ENCODE data around the gene CDHR5. TPM values are rescaled to one million over a fixed set of nuclear protein-coding genes. Genes with fewer than 3 reads are reported as not detected.

Gene CDHR5
- total and polyA plus RNA-seq, 2 donors (not counting 1 experiment from before 2014, with no cell fraction given): not detected

DNA sequence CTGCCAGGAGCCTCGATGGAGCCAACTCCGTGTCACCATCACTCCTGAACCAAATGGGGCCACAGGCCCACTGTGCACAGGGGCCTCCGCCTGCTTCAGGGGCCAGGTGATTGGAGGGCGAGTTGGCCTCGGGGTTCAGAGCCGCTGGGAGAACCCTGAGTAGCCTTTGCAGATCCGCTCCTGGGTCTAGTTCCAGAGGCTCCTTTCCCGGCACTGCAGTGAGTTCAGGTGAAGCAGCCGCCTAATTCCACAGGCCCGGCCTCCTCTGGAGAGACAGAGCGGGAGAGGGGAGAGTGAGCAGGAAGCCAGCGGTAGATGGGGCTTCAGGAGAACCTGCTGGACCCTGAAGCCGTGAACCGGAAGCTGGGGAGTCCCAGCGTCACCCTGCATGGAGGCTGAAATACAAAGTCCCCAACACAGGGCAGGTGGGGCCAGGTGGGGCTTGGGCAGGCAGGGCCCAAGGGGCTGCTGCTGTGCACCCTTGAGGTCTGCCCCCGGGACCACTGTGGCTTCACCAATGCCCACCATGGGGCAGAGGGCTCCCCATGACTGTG, 34.9 kb upstream of the CDHR5 start:
- no peak overlapping the region for H3K4me2 ChIP-seq (ENCODE audit: extremely low read depth, insufficient read depth, low read length)
- H4K20me1 ChIP-seq (ENCODE audit: control insufficient read depth, extremely low read depth, insufficient read depth, low read length): no peaks in the 10 kb centered on the region
- H3K4me3 ChIP-seq (replicated peaks in 1 of 4; ENCODE audit: control extremely low read depth in 1 of 4, insufficient read depth in 1 of 4, low read depth in 3 of 4, low read length in 4 of 4): no peak overlapping the region

DNA sequence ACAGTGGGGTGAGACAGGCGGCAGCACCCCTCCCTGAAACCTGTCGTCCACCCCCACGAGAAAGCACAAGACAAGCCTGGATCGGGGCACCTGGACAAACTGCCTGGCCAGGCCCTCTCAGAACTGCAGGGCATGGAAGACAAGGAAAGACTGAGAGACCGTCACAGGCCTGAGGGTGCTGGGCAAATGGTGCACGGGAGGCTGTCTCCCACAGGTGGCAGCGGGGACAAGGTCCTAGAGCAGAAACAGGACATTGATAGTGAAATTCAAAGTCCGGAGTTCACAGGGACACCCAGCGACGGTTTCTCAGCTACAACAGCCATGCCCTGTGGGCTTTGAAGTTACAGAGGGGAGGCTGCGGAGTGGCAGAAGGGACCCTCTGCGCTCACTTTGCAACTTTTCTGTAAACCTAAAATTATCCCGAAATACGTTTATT, 33.0 kb upstream of the CDHR5 start:
- Histone ChIP-seq H3K36me3 (ENCODE audit: control insufficient read depth, insufficient read depth, low read length) (peaks cover 6% of the 10 kb centered on the region), H3K9me3 (ENCODE audit: control insufficient read depth, insufficient read depth, low read depth, low read length) (no peaks in the 10 kb centered on the region), H3K9ac (ENCODE audit: insufficient read depth, low read length) (no peak overlapping the region), H3K4me1 (ENCODE audit: control insufficient read depth, extremely low read depth, insufficient read depth, low read length) (no peaks in the 10 kb centered on the region), H3K4me3 (replicated peaks in 1 of 4; ENCODE audit: control extremely low read depth in 1 of 4, insufficient read depth in 1 of 4, low read depth in 3 of 4, low read length in 4 of 4) (no peak overlapping the region), H2AFZ (ENCODE audit: low read length) (no peak overlapping the region), H3K4me2 (ENCODE audit: extremely low read depth, insufficient read depth, low read length) (no peak overlapping the region), H3K27ac (ENCODE audit: insufficient read depth, low read length) (no peak overlapping the region), H3K27me3 (ENCODE audit: control insufficient read depth, insufficient read depth, low read length) (no peaks in the 10 kb centered on the region), H3K79me2 (ENCODE audit: control insufficient read depth, insufficient read depth, low read length) (peaks cover 3% of the 10 kb centered on the region), H4K20me1 (ENCODE audit: control insufficient read depth, extremely low read depth, insufficient read depth, low read length) (no peaks in the 10 kb centered on the region)
- TF ChIP-seq, protein P1, sequence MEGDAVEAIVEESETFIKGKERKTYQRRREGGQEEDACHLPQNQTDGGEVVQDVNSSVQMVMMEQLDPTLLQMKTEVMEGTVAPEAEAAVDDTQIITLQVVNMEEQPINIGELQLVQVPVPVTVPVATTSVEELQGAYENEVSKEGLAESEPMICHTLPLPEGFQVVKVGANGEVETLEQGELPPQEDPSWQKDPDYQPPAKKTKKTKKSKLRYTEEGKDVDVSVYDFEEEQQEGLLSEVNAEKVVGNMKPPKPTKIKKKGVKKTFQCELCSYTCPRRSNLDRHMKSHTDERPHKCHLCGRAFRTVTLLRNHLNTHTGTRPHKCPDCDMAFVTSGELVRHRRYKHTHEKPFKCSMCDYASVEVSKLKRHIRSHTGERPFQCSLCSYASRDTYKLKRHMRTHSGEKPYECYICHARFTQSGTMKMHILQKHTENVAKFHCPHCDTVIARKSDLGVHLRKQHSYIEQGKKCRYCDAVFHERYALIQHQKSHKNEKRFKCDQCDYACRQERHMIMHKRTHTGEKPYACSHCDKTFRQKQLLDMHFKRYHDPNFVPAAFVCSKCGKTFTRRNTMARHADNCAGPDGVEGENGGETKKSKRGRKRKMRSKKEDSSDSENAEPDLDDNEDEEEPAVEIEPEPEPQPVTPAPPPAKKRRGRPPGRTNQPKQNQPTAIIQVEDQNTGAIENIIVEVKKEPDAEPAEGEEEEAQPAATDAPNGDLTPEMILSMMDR (conservative IDR thresholded peaks at IDR 0.05 in 1 of 2, IDR thresholded peaks at IDR 0.05 in 1 of 2; ENCODE audit: low read depth in 1 of 2, low read length in 2 of 2): no peak
- no peak for TF ChIP-seq EZH2 (IDR thresholded peaks at IDR 0.05; ENCODE audit: low read length, missing control alignments)
- DNase-seq (ENCODE audit: low read depth in 2 of 2): no peak

More for the DNA sequence above, 34.9 kb upstream of the CDHR5 start:
- TF ChIP-seq, protein P1 (conservative IDR thresholded peaks at IDR 0.05 in 1 of 2, IDR thresholded peaks at IDR 0.05 in 1 of 2; ENCODE audit: low read depth in 1 of 2, low read length in 2 of 2): no peak
- TF ChIP-seq EZH2 (IDR thresholded peaks at IDR 0.05; ENCODE audit: low read length, missing control alignments): no peak
- Histone ChIP-seq H3K9ac (ENCODE audit: insufficient read depth, low read length) (no peak overlapping the region), H3K79me2 (ENCODE audit: control insufficient read depth, insufficient read depth, low read length) (peaks cover 3% of the 10 kb centered on the region), H3K9me3 (ENCODE audit: control insufficient read depth, insufficient read depth, low read depth, low read length) (no peaks in the 10 kb centered on the region), H3K27me3 (ENCODE audit: control insufficient read depth, insufficient read depth, low read length) (no peaks in the 10 kb centered on the region), H2AFZ (ENCODE audit: low read length) (no peak overlapping the region), H3K27ac (ENCODE audit: insufficient read depth, low read length) (no peak overlapping the region), H3K4me1 (ENCODE audit: control insufficient read depth, extremely low read depth, insufficient read depth, low read length) (no peaks in the 10 kb centered on the region), H3K36me3 (ENCODE audit: control insufficient read depth, insufficient read depth, low read length) (peaks cover 6% of the 10 kb centered on the region)
- no peak for DNase-seq (ENCODE audit: low read depth in 2 of 2)

DNA sequence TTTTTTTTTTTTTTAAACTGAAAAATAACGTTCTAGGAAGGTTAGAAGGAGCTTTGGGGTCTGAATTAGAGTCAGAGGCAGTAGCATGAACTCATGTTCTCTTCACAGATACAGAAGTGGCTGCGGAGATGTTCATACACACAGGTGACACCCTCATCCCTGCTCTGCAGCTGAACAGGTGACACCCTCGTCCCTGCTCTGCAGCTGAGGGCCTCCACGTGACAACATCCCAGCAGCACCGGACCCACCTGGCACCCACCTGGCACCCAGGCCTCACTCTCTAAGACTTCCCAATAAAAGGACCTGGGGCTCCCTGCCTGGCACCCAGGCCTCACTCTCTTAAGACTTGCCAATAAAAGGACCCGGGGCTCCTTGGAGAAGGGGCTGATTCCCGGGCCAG, 32.1 kb upstream of the CDHR5 start:
- peaks cover 6% of the 10 kb centered on the region for H3K36me3 ChIP-seq (ENCODE audit: control insufficient read depth, insufficient read depth, low read length)
- TF ChIP-seq, protein P1 (conservative IDR thresholded peaks at IDR 0.05 in 1 of 2, IDR thresholded peaks at IDR 0.05 in 1 of 2; ENCODE audit: low read depth in 1 of 2, low read length in 2 of 2): no peak
- no peak for TF ChIP-seq EZH2 (IDR thresholded peaks at IDR 0.05; ENCODE audit: low read length, missing control alignments)
- no peaks in the 10 kb centered on the region for H4K20me1 ChIP-seq (ENCODE audit: control insufficient read depth, extremely low read depth, insufficient read depth, low read length)
- H3K27ac ChIP-seq (ENCODE audit: insufficient read depth, low read length): no peak overlapping the region
- no peak for DNase-seq (ENCODE audit: low read depth in 2 of 2)
- H3K4me2 ChIP-seq (ENCODE audit: extremely low read depth, insufficient read depth, low read length): no peak overlapping the region
- H3K9me3 ChIP-seq (ENCODE audit: control insufficient read depth, insufficient read depth, low read depth, low read length): no peaks in the 10 kb centered on the region
- no peaks in the 10 kb centered on the region for H3K27me3 ChIP-seq (ENCODE audit: control insufficient read depth, insufficient read depth, low read length)
- H3K79me2 ChIP-seq (ENCODE audit: control insufficient read depth, insufficient read depth, low read length): no peaks in the 10 kb centered on the region
- H3K4me1 ChIP-seq (ENCODE audit: control insufficient read depth, extremely low read depth, insufficient read depth, low read length): no peaks in the 10 kb centered on the region
- no peak overlapping the region for H2AFZ ChIP-seq (ENCODE audit: low read length)
- no peak overlapping the region for H3K4me3 ChIP-seq (replicated peaks in 1 of 4; ENCODE audit: control extremely low read depth in 1 of 4, insufficient read depth in 1 of 4, low read depth in 3 of 4, low read length in 4 of 4)
- no peak overlapping the region for H3K9ac ChIP-seq (ENCODE audit: insufficient read depth, low read length)

Data from fibroblast of lung (primary cell).